Neural progenitor cell (in vitro differentiated cells): ENCODE results near the gene ANXA2. TPM values are rescaled to one million over a fixed set of nuclear protein-coding genes. Genes with fewer than 3 reads are reported as not detected.

ENCODE experiments used
- DNase-seq: peaks from one replicate; pipeline ENCODE4 v3.0.0-alpha.2; 2016; ENCODE audit warnings: low spot score
- H2AFZ ChIP-seq: fragments of 200-600 bp; sonication (generic); replicated peaks from 2 replicates; pipeline ENCODE4 v1.6.1; 2016; ENCODE audit warnings: antibody characterized with exemption
- H3F3A ChIP-seq: fragments of 200-600 bp; sonication (generic); 2 replicates; pipeline ENCODE4 v1.6.1; 2016; ENCODE audit warnings: antibody characterized with exemption, low read depth
- H3K27ac ChIP-seq: fragments of 200-600 bp; sonication (generic); 2 replicates; pipeline ENCODE4 v1.5.1; 2016; ENCODE audit warnings: mild to moderate bottlenecking
- H3K27me3 ChIP-seq: fragments of 200-600 bp; sonication (generic); 2 replicates; pipeline ENCODE4 v1.6.1; 2016; ENCODE audit warnings: mild to moderate bottlenecking, moderate library complexity
- H3K36me3 ChIP-seq: fragments of 200-600 bp; sonication (generic); 2 replicates; pipeline ENCODE4 v1.5.1; 2016
- H3K4me1 ChIP-seq: fragments of 200-600 bp; sonication (generic); 2 replicates; pipeline ENCODE4 v1.6.1; 2016; ENCODE audit warnings: mixed run types
- H3K4me2 ChIP-seq: fragments of 200-600 bp; sonication (generic); 2 replicates; pipeline ENCODE4 v1.6.1; 2016
- H3K4me3 ChIP-seq: fragments of 200-600 bp; sonication (generic); 2 replicates; pipeline ENCODE4 v1.5.1; 2016
- H3K79me2 ChIP-seq: fragments of 200-600 bp; sonication (generic); 2 replicates; pipeline ENCODE4 v1.6.1; 2016; ENCODE audit warnings: low read depth
- H3K9ac ChIP-seq: fragments of 200-600 bp; sonication (generic); 2 replicates; pipeline ENCODE4 v1.6.1; 2016
- H3K9me3 ChIP-seq: fragments of 200-600 bp; sonication (generic); 2 replicates; pipeline ENCODE4 v1.5.1; 2016; ENCODE audit warnings: low read depth
- H4K20me1 ChIP-seq: fragments of 200-600 bp; sonication (generic); 2 replicates; pipeline ENCODE4 v1.6.1; 2016; ENCODE audit warnings: low read depth
- H3K27ac Mint-ChIP-seq: 3 replicates; pipeline ENCODE4 v1.8.0; 2021; ENCODE audit warnings: mixed read lengths
- H3K27me3 Mint-ChIP-seq: 2 replicates; pipeline ENCODE4 v1.8.0; 2022; ENCODE audit warnings: low read depth, mild to moderate bottlenecking, inconsistent platforms, moderate library complexity, mixed read lengths; ENCODE audit not compliant: insufficient read depth
- H3K36me3 Mint-ChIP-seq: 3 replicates; pipeline ENCODE4 v1.8.0; 2021; ENCODE audit warnings: mixed read lengths
- H3K4me1 Mint-ChIP-seq: 3 replicates; pipeline ENCODE4 v1.8.0; 2021; ENCODE audit warnings: mixed read lengths
- H3K4me3 Mint-ChIP-seq: 3 replicates; pipeline ENCODE4 v1.8.0; 2021; ENCODE audit warnings: mild to moderate bottlenecking, moderate library complexity, mixed read lengths
- H3K9me3 Mint-ChIP-seq: 3 replicates; pipeline ENCODE4 v1.8.0; 2020; ENCODE audit warnings: mixed read lengths
- CTCF ChIP-seq: fragments of 200-600 bp; sonication (generic); IDR thresholded peaks from 2 replicates; pipeline ENCODE4 v1.5.1; 2017; ENCODE audit warnings: antibody characterized with exemption, mild to moderate bottlenecking
- EZH2 ChIP-seq: fragments of 200-600 bp; sonication (generic); IDR thresholded peaks from 2 replicates; pipeline ENCODE4 v1.6.1; 2017; ENCODE audit warnings: antibody characterized with exemption, mild to moderate bottlenecking, moderate library complexity
- EZH2phosphoT487 ChIP-seq: fragments of 200-600 bp; sonication (generic); IDR thresholded peaks from 2 replicates; pipeline ENCODE4 v1.6.1; 2017; ENCODE audit warnings: antibody characterized with exemption
- total RNA-seq: library from RNA; depleted of rRNA; stranded (reverse); fragments of >200 nt; gene quantifications from 2 replicates; pipeline ENCODE4 v1.2.3, GENCODE V29; 2015; ENCODE audit warnings: low replicate concordance

ANXA2 gene
- total RNA-seq, 1 donor from 2014 or later: 20.1 TPM

DNA sequence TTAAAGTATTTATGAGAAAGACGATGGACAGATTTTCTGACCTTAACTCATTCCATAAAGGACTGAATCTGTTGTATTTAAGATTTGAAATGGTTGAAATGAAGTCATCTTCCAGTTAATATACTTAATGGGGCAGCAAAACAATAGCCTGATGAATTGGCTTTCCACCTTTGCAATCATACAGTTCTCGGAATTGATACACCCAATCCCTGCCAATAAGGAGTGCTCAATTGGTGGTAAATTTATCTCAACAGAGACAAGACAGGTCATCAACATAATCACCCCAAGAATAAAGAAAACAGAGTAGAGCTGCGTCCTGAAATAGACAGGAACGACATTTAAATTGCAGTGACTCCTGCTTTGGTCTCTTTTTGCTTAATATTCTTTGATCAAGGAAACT lies 11.2 kb downstream of the ANXA2 start:
- Histone ChIP-seq H3K9ac (no peak overlapping the region), H3K27ac (no peak overlapping the region), H3K4me2 (no peak overlapping the region), H3K36me3 (no peaks in the 10 kb centered on the region), H3K27me3 (peaks cover 86% of the 10 kb centered on the region), H3K4me1 (peaks cover 4% of the 10 kb centered on the region), H3K4me3 (no peak overlapping the region), H4K20me1 (peaks cover 26% of the 10 kb centered on the region), H3K9me3 (no peaks in the 10 kb centered on the region), H2AFZ (no peak overlapping the region), H3K79me2 (no peaks in the 10 kb centered on the region), H3F3A (peaks cover 7% of the 10 kb centered on the region)
- no peak overlapping the region for H3K27ac Mint-ChIP-seq
- H3K4me1 Mint-ChIP-seq: peaks cover 25% of the 10 kb centered on the region
- H3K36me3 Mint-ChIP-seq: peaks cover 21% of the 10 kb centered on the region
- H3K27me3 Mint-ChIP-seq: peaks cover 4% of the 10 kb centered on the region
- H3K9me3 Mint-ChIP-seq: peaks cover 12% of the 10 kb centered on the region
- TF ChIP-seq EZH2 (no peak), CTCF (no peak), EZH2phosphoT487 (no peak)
- no peak overlapping the region for H3K4me3 Mint-ChIP-seq
- no peak for DNase-seq

- Histone ChIP-seq H3K79me2 (no peaks in the 10 kb centered on the region), H3K9me3 (no peaks in the 10 kb centered on the region), H3K27me3 (peaks cover 87% of the 10 kb centered on the region), H3K36me3 (no peaks in the 10 kb centered on the region), H3K9ac (no peak overlapping the region), H2AFZ (no peak overlapping the region), H3K27ac (no peak overlapping the region), H3K4me3 (no peak overlapping the region), H4K20me1 (peaks cover 19% of the 10 kb centered on the region), H3K4me1 (no peaks in the 10 kb centered on the region), H3F3A (peaks cover 6% of the 10 kb centered on the region), H3K4me2 (no peak overlapping the region)
- no peak for DNase-seq
- Mint-ChIP-seq H3K4me1 (peaks cover 19% of the 10 kb centered on the region), H3K9me3 (peaks cover 12% of the 10 kb centered on the region), H3K4me3 (no peak overlapping the region), H3K27me3 (peaks cover 6% of the 10 kb centered on the region), H3K27ac (no peak overlapping the region), H3K36me3 (peaks cover 26% of the 10 kb centered on the region)
- no peak for TF ChIP-seq EZH2phosphoT487
Measured at GRCh38 chr15:60385620-60386552, 11.9 kb downstream of the ANXA2 start.

- H3K9ac ChIP-seq: no peak overlapping the region
- H3K4me1 ChIP-seq: peaks cover 6% of the 10 kb centered on the region
- H4K20me1 ChIP-seq: peaks cover 7% of the 10 kb centered on the region
- H3K27me3 ChIP-seq: peaks cover 75% of the 10 kb centered on the region
- H3K27me3 Mint-ChIP-seq: peaks cover 5% of the 10 kb centered on the region
- no peak overlapping the region for H3K27ac ChIP-seq
- no peaks in the 10 kb centered on the region for H3K36me3 ChIP-seq
- no peak overlapping the region for H3K4me3 ChIP-seq
- H3F3A ChIP-seq: no peaks in the 10 kb centered on the region
- H3K9me3 ChIP-seq: no peaks in the 10 kb centered on the region
- peaks cover 12% of the 10 kb centered on the region for H3K9me3 Mint-ChIP-seq
- H3K4me2 ChIP-seq: no peak overlapping the region
- peaks cover 14% of the 10 kb centered on the region for H3K4me1 Mint-ChIP-seq
- no peak overlapping the region for H3K4me3 Mint-ChIP-seq
- TF ChIP-seq EZH2 (no peak), EZH2phosphoT487 (no peak), CTCF (no peak)
- H2AFZ ChIP-seq: no peak overlapping the region
- no peak for DNase-seq
- H3K36me3 Mint-ChIP-seq: peaks cover 32% of the 10 kb centered on the region
- H3K27ac Mint-ChIP-seq: no peak overlapping the region
- H3K79me2 ChIP-seq: no peaks in the 10 kb centered on the region
Measured at GRCh38 chr15:60384526-60385126, 13.2 kb downstream of the ANXA2 start.
